ENCODE results near the gene ABHD14A.

DNA sequence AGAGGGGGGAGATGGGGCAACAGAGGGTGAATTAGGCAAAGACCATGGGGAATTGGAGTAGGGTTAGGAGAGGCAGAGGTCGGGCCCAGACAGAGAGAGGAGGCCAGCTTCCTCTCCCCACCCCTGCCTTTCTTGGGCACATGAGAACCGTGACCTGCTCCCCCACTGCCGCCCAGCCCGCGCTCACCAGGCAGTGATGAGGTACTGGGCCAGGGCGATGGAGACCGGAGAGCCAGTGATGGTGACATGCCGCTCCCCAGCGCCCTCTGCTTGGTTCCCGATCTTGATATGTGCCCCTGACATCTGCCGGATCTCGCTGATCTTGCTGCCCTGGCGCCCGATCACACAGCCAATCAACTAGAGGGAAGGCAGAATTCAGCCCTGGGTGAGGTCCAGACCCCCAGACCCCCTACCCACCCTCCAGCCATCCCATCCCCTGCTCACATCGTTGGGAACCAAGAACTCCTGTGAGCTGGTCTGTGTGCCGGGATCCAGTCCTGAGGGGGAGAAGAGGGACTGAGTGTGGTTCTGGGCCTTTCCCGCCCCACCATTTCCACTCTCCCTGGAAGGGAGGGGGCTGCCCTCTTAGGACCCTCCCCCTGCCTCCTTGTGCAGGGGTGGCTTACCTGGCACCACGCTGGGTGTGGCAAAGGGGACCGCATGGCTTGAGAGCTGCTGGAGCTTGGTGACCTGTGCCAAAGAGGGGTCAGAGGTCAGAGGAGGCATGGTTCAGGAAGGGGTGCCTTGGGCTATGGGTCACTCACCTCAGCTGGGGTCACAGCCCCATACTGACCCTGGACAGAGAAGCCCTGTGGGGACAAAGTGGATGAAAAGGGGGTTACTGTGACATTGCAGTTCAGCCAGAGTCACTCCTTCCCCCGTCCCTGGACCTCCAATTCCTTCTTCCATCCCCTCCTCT, 16.0 kb upstream of the ABHD14A start:
- TF ChIP-seq POLR2AphosphoS5 (IDR thresholded peaks at IDR 0.05) (no peak), POLR2A (IDR thresholded peaks at IDR 0.05) (no peak)
- TF ChIP-seq, protein P1, sequence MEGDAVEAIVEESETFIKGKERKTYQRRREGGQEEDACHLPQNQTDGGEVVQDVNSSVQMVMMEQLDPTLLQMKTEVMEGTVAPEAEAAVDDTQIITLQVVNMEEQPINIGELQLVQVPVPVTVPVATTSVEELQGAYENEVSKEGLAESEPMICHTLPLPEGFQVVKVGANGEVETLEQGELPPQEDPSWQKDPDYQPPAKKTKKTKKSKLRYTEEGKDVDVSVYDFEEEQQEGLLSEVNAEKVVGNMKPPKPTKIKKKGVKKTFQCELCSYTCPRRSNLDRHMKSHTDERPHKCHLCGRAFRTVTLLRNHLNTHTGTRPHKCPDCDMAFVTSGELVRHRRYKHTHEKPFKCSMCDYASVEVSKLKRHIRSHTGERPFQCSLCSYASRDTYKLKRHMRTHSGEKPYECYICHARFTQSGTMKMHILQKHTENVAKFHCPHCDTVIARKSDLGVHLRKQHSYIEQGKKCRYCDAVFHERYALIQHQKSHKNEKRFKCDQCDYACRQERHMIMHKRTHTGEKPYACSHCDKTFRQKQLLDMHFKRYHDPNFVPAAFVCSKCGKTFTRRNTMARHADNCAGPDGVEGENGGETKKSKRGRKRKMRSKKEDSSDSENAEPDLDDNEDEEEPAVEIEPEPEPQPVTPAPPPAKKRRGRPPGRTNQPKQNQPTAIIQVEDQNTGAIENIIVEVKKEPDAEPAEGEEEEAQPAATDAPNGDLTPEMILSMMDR (IDR thresholded peaks at IDR 0.05): no peak
